Ectodermal cell (in vitro differentiated cells): ENCODE results near the gene ELK3. TPM values are rescaled to one million over a fixed set of nuclear protein-coding genes. Genes with fewer than 3 reads are reported as not detected.

ENCODE experiments used
- H3K27ac ChIP-seq: 2 replicates; pipeline ENCODE4 v1.7.0; 2013; ENCODE audit warnings: mild to moderate bottlenecking, low read depth, low read length; ENCODE audit not compliant: insufficient read depth, poor library complexity, severe bottlenecking
- H3K27me3 ChIP-seq: 2 replicates; pipeline ENCODE4 v1.7.0; 2013; ENCODE audit warnings: mild to moderate bottlenecking, low read length; ENCODE audit not compliant: insufficient read depth, control insufficient read depth, poor library complexity, severe bottlenecking
- H3K36me3 ChIP-seq: one replicate; pipeline ENCODE4 v1.7.0; 2013; ENCODE audit warnings: low read length; ENCODE audit not compliant: control insufficient read depth, insufficient read depth
- H3K4me1 ChIP-seq: one replicate; pipeline ENCODE4 v1.7.0; 2013; ENCODE audit warnings: low read length; ENCODE audit not compliant: control insufficient read depth, insufficient read depth
- H3K4me3 ChIP-seq: 2 replicates; pipeline ENCODE4 v1.7.0; 2013; ENCODE audit warnings: low read depth, low read length, control low read depth; ENCODE audit not compliant: insufficient read depth
- H3K9me3 ChIP-seq: 2 replicates; pipeline ENCODE4 v1.7.0; 2013; ENCODE audit warnings: mild to moderate bottlenecking, low read length, moderate library complexity; ENCODE audit not compliant: control insufficient read depth
- WGBS, 2 experiments: methylation state at CpG; one replicate each; pipeline ENCODE4 v1.1.7; 2013; ENCODE audit warnings: missing lambda C conversion rate in 2 of 2; 5-methylcytosine and 5-hydroxymethylcytosine counted together
- polyA plus RNA-seq, 4 experiments: library from polyadenylated mRNA; stranded (reverse); fragments of 50-300 nt; gene quantifications; one replicate each; pipeline ENCODE4 v1.2.3, GENCODE V29; 2013

Gene ELK3
- polyA plus RNA-seq (2013, experiment 1 of 4): 7.5 TPM
- 5.9 TPM for polyA plus RNA-seq (2013, experiment 2 of 4)
- 5.8 TPM for polyA plus RNA-seq (2013, experiment 3 of 4)
- polyA plus RNA-seq (2013, experiment 4 of 4): 5.6 TPM

- Histone ChIP-seq H3K4me1 (no peaks in the 10 kb centered on the region), H3K36me3 (no peaks in the 10 kb centered on the region), H3K27me3 (peaks cover 36% of the 10 kb centered on the region), H3K4me3 (peak within 1 kb of the TSS; percentile 62), H3K9me3 (no peaks in the 10 kb centered on the region), H3K27ac (no peak within 1 kb of the TSS)
- WGBS, 2 experiments: 5 to 6% methylated on average over 73 to 75 of the region's 75 CpGs
Observed at GRCh38 chr12:96193725-96194575, at the start of gene ELK3. Gene ELK3 (plus strand): TSS chr12:96194375.

DNA sequence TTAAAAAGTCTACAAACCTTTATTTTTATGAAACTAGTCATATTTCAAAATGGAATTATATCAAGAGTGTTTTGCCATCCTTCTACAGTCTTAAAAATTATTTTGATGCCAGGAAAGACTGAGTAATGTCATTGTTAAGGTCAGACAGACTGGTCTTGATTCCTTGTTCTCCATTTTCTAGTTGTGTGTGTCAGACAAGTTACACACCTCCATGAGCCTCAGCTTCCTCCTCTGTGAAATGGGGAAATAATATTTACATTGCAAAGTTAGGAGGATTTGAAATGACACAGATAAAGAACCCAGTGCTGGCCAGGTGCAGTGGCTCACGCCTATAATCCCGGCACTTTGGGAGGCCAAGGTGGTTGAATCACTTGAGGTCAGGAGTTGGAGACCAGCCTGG lies 47.4 kb upstream of the ELK3 start:
- Histone ChIP-seq H3K27ac (no peak overlapping the region), H3K27me3 (no peaks in the 10 kb centered on the region), H3K4me1 (no peaks in the 10 kb centered on the region), H3K9me3 (no peaks in the 10 kb centered on the region), H3K36me3 (no peaks in the 10 kb centered on the region), H3K4me3 (no peak overlapping the region)
- 88 to 97% methylated on average over 2 of the region's 2 CpGs for WGBS, 2 experiments

GRCh38 chr12:96150442-96150841 lies 43.7 kb upstream of the ELK3 start:
- H3K27ac ChIP-seq: no peak overlapping the region
- 30 to 38% methylated on average over 5 of the region's 5 CpGs for WGBS, 2 experiments
- no peaks in the 10 kb centered on the region for H3K9me3 ChIP-seq
- H3K4me1 ChIP-seq: no peaks in the 10 kb centered on the region
- no peaks in the 10 kb centered on the region for H3K27me3 ChIP-seq
- no peaks in the 10 kb centered on the region for H3K36me3 ChIP-seq
- H3K4me3 ChIP-seq: no peak overlapping the region

DNA sequence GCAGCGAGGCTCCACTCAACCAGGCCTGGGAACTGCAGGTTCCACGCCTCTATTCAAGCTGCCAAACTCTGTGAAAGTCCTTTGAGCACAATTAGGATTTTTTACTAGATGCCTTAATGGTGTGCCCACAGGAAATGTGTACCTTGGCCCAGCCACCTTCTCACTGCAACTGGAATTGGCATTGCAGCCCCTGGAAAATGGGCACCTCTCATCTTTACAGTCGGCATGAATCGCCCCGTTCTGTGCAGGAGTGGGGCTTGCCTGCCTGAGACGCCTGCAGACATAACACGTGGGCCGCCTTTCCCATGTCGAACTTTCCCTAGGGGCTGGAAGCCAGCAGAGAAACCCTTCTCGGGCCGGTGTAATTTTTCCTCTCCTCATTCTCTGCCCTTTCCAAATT lies 42.0 kb upstream of the ELK3 start:
- Histone ChIP-seq H3K9me3 (no peaks in the 10 kb centered on the region), H3K4me3 (no peak overlapping the region), H3K27ac (no peak overlapping the region), H3K4me1 (no peaks in the 10 kb centered on the region), H3K36me3 (no peaks in the 10 kb centered on the region), H3K27me3 (no peaks in the 10 kb centered on the region)
- 89 to 91% methylated on average over 11 of the region's 11 CpGs for WGBS, 2 experiments

DNA sequence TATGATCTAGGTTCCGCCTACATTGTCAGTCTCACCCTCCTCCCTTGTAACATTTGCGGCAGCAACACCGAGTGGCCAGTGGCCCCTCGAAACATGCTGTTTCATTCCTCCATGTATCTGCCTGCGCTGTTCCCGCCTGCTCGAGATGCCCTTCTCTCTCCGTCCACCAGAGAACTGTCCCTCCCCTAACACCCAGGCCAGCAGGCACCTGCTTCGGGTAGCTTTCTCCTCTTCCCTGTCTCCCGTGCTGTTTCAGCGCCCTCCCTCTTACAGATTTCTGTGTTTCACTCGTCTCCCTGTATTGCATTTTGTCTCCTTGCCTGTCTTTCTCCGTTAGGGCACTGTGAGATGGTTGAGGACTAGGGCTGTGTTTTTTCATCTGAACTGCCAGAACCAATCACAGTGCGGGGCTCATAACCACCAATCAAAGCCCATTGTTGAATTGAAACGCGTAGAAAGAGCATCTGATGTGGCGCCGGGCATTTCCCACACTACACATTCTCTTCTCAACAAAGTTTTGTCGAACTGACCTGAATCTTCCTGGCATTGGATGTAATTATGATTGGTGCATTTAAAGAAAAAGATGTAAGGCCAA lies 40.9 kb upstream of the ELK3 start:
- Histone ChIP-seq H3K27ac (no peak overlapping the region), H3K4me1 (no peaks in the 10 kb centered on the region), H3K36me3 (no peaks in the 10 kb centered on the region), H3K4me3 (no peak overlapping the region), H3K9me3 (no peaks in the 10 kb centered on the region), H3K27me3 (no peaks in the 10 kb centered on the region)
- 89 to 92% methylated on average over 19 of the region's 19 CpGs for WGBS, 2 experiments

DNA sequence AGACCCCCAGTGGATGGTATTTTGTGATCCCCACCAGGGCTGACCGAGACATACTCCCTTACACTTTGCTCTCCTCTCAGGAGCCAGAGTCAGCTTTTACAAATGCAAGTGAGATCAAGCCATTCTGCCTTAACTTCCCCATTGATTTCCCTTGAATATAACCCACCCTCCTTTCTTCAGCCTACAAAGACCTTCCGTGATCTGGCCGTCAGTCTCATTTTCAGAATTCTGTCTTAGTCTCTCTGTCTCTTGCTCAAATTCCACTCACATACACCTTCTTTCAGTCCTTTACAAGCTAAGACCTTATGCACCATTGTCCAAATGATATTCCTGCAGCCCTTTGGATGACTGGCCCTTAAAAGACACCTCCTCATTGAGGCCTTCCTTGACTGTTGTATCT lies 39.0 kb upstream of the ELK3 start:
- Histone ChIP-seq H3K27ac (no peak overlapping the region), H3K9me3 (no peaks in the 10 kb centered on the region), H3K4me1 (no peaks in the 10 kb centered on the region), H3K4me3 (no peak overlapping the region), H3K36me3 (no peaks in the 10 kb centered on the region), H3K27me3 (no peaks in the 10 kb centered on the region)
- WGBS, 2 experiments: 94 to 97% methylated on average over 3 of the region's 3 CpGs

DNA sequence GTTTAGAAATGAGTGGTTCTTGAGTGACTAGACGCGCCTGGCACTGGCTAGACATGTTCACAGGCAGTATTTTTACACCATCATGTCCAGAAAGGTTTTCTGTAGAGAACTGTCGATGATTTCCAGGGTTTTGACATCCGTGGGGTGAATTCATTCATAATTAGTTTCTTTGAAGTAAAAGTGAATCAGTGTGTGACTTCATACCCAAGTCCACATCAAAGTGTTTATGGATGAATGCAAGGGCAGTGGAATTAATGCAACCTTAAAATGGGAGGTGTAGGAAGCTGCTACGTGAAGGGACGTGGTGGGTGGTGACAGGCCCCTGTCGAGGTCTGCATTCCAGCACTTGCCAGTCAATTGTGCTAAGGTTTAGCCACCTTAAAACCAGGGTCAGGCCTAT lies 38.4 kb upstream of the ELK3 start:
- H3K4me1 ChIP-seq: no peaks in the 10 kb centered on the region
- H3K4me3 ChIP-seq: no peak overlapping the region
- 89 to 91% methylated on average over 7 of the region's 7 CpGs for WGBS, 2 experiments
- no peaks in the 10 kb centered on the region for H3K9me3 ChIP-seq
- H3K36me3 ChIP-seq: no peaks in the 10 kb centered on the region
- no peaks in the 10 kb centered on the region for H3K27me3 ChIP-seq
- no peak overlapping the region for H3K27ac ChIP-seq

GRCh38 chr12:96156211-96156610 lies 38.0 kb upstream of the ELK3 start:
- Histone ChIP-seq H3K4me1 (no peaks in the 10 kb centered on the region), H3K27ac (no peak overlapping the region), H3K9me3 (no peaks in the 10 kb centered on the region), H3K36me3 (no peaks in the 10 kb centered on the region), H3K4me3 (no peak overlapping the region), H3K27me3 (no peaks in the 10 kb centered on the region)
- 91 to 97% methylated on average over 3 of the region's 3 CpGs for WGBS, 2 experiments

DNA sequence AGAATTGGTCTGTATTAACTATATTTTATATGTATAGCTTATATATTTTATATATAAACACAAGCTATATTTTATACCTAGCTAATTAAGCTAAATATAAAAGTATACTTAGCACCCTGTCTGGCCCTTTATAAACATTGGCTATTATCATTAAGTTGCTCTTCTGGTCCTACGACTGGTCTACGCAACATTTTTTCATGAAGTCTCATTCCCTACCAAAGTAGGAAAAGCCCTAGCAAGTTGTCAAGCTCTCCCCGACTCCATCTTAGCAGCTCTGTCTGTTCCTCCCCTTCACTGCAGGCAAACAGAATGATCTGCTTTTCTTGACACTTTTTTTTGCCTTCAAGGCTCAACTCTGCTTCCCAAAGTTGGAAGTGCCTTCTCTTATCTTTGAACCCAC lies 36.7 kb upstream of the ELK3 start:
- 95 to 96% methylated on average over 3 of the region's 3 CpGs for WGBS, 2 experiments

GRCh38 chr12:96164951-96165811 lies 29.0 kb upstream of the ELK3 start:
- no peaks in the 10 kb centered on the region for H3K27me3 ChIP-seq
- H3K4me3 ChIP-seq: no peak overlapping the region
- H3K36me3 ChIP-seq: no peaks in the 10 kb centered on the region
- no peaks in the 10 kb centered on the region for H3K9me3 ChIP-seq
- WGBS, 2 experiments: 89 to 91% methylated on average over 14 of the region's 14 CpGs
- no peak overlapping the region for H3K27ac ChIP-seq
- H3K4me1 ChIP-seq: no peaks in the 10 kb centered on the region

More for the DNA sequence above, 36.7 kb upstream of the ELK3 start:
- Histone ChIP-seq H3K4me1 (no peaks in the 10 kb centered on the region), H3K27ac (no peak overlapping the region), H3K4me3 (no peak overlapping the region), H3K36me3 (no peaks in the 10 kb centered on the region), H3K27me3 (no peaks in the 10 kb centered on the region), H3K9me3 (no peaks in the 10 kb centered on the region)
